Measurements from ENCODE around the gene INPP5D. TPM values are rescaled to one million over a fixed set of nuclear protein-coding genes. Genes with fewer than 3 reads are reported as not detected.
"Not testable (repeated sequence)": the region's sequence is repeated elsewhere in the genome, so short reads cannot be mapped to it uniquely, and the experiment has no call there.

Gene INPP5D
- total RNA-seq (2014; rRNA removed; shearing (Covaris generic)): 0.79 and 1.3 TPM in 2 replicates
- 0.53 TPM in 1 of 2 replicates, not detected in the other for polyA plus RNA-seq (2014; cell fraction: nucleus; rRNA removed)

GRCh38 chr2:233059797-233060500 lies at the start of gene INPP5D:
INPP5D (plus strand) TSS chr2:233060342; CDS start chr2:233060479, 137 bp downstream.
- DNase-seq (ENCODE audit: extremely low read depth, low read depth): no peak

GRCh38 chr2:233010569-233011267 lies 49.4 kb upstream of the INPP5D start:
- DNase-seq (ENCODE audit: extremely low read depth, low read depth): no peak

- DNase-seq (ENCODE audit: extremely low read depth, low read depth): no peak
Measured at GRCh38 chr2:233011268-233011650, 48.9 kb upstream of the INPP5D start.

GRCh38 chr2:233011702-233012131 lies 48.4 kb upstream of the INPP5D start:
- DNase-seq (ENCODE audit: extremely low read depth, low read depth): no peak

GRCh38 chr2:233012301-233012971 lies 47.7 kb upstream of the INPP5D start:
- no peak for DNase-seq (ENCODE audit: extremely low read depth, low read depth)

- no peak for DNase-seq (ENCODE audit: extremely low read depth, low read depth)
Measured at GRCh38 chr2:233013027-233013461, 47.1 kb upstream of the INPP5D start, which contains the start of gene NGEF. NGEF (minus strand) TSS chr2:233013256; CDS start chr2:232974890, 38,366 bp downstream.

- no peak for DNase-seq (ENCODE audit: extremely low read depth, low read depth)
Measured at GRCh38 chr2:233013650-233014049, 46.5 kb upstream of the INPP5D start.

GRCh38 chr2:233015019-233015645 lies 45.0 kb upstream of the INPP5D start:
- DNase-seq (ENCODE audit: extremely low read depth, low read depth): no peak

GRCh38 chr2:233017947-233018346 lies 42.2 kb upstream of the INPP5D start:
- no peak for DNase-seq (ENCODE audit: extremely low read depth, low read depth)

GRCh38 chr2:233019610-233020009 lies 40.5 kb upstream of the INPP5D start:
- DNase-seq (ENCODE audit: extremely low read depth, low read depth): not testable (repeated sequence)

GRCh38 chr2:233020454-233020853 lies 39.7 kb upstream of the INPP5D start:
- no peak for DNase-seq (ENCODE audit: extremely low read depth, low read depth)

- DNase-seq (ENCODE audit: extremely low read depth, low read depth): no peak
Measured at GRCh38 chr2:233021771-233022170, 38.4 kb upstream of the INPP5D start.

- no peak for DNase-seq (ENCODE audit: extremely low read depth, low read depth)
Measured at GRCh38 chr2:233022561-233022960, 37.6 kb upstream of the INPP5D start.

- no peak for DNase-seq (ENCODE audit: extremely low read depth, low read depth)
Measured at GRCh38 chr2:233023007-233023760, 37.0 kb upstream of the INPP5D start.

GRCh38 chr2:233023761-233024410 lies 36.3 kb upstream of the INPP5D start:
- no peak for DNase-seq (ENCODE audit: extremely low read depth, low read depth)

GRCh38 chr2:233025706-233026105 lies 34.4 kb upstream of the INPP5D start:
- DNase-seq (ENCODE audit: extremely low read depth, low read depth): no peak

GRCh38 chr2:233026198-233026813 lies 33.8 kb upstream of the INPP5D start:
- no peak for DNase-seq (ENCODE audit: extremely low read depth, low read depth)

- DNase-seq (ENCODE audit: extremely low read depth, low read depth): no peak
Measured at GRCh38 chr2:233029321-233029720, 30.8 kb upstream of the INPP5D start.

Measured in NCI-H460 (cell line).